ENCODE measurements around the gene SMPD4. TPM values are rescaled to one million over a fixed set of nuclear protein-coding genes. Genes with fewer than 3 reads are reported as not detected.
"Not testable (repeated sequence)": the region's sequence is repeated elsewhere in the genome, so short reads cannot be mapped to it uniquely, and the experiment has no call there.

SMPD4 gene
- total RNA-seq = 10 to 100 TPM; 14.4 to 23.8 TPM
- polyA plus RNA-seq (ENCODE audit: insufficient read length in 2 of 2) = 10 to 100 TPM; 56.0 to 60.6 TPM
- long read RNA-seq, donor 1, full-length matches to known transcripts = 3 of 3 reads
- long read RNA-seq, donor 1, partial matches to known transcripts = 0 of 3 reads
- long read RNA-seq, donor 1, other reads (novel, unspliced or antisense) = 0 of 3 reads
- long read RNA-seq, donor 2, partial matches to known transcripts = 0 of 2 reads
- long read RNA-seq, donor 2, other reads (novel, unspliced or antisense) = 0 of 2 reads
- long read RNA-seq, donor 3, partial matches to known transcripts = 0 of 2 reads
- long read RNA-seq, donor 3, other reads (novel, unspliced or antisense) = 0 of 2 reads
- long read RNA-seq, donor 4, partial matches to known transcripts = 0 of 1 reads
- long read RNA-seq, donor 4, other reads (novel, unspliced or antisense) = 0 of 1 reads

GRCh38 chr2:130181325-130181879, at the start of gene SMPD4:
TSS of gene SMPD4 (minus strand) at chr2:130181602. CDS start at chr2:130176592, 5,010 bp downstream.
- no peaks in the 10 kb centered on the region for H3K9me3 ChIP-seq (ENCODE audit: control insufficient read depth, insufficient read depth, low read length)
- DNase-seq (ENCODE audit: low read depth in 4 of 6, low spot score in 6 of 6) = peak; percentile 86 to 100 (median 94)
- peaks cover 31% of the 10 kb centered on the region for H3K4me1 ChIP-seq (ENCODE audit: control insufficient read depth, insufficient read depth, low read length)
- WGBS (ENCODE audit: insufficient coverage) = 0% methylated on average over 55 of the region's 55 CpGs
- H3K36me3 ChIP-seq (ENCODE audit: control insufficient read depth, insufficient read depth, low read length) = peaks cover 30% of the 10 kb centered on the region
- H3K4me3 ChIP-seq (ENCODE audit: low read depth, low read length) = peak within 1 kb of the TSS; percentile 82
- H3K27me3 ChIP-seq (ENCODE audit: control insufficient read depth, insufficient read depth, low read length) = no peaks in the 10 kb centered on the region
- H3K27ac ChIP-seq (ENCODE audit: low read depth, low read length) = peak within 1 kb of the TSS; percentile 91

DNA sequence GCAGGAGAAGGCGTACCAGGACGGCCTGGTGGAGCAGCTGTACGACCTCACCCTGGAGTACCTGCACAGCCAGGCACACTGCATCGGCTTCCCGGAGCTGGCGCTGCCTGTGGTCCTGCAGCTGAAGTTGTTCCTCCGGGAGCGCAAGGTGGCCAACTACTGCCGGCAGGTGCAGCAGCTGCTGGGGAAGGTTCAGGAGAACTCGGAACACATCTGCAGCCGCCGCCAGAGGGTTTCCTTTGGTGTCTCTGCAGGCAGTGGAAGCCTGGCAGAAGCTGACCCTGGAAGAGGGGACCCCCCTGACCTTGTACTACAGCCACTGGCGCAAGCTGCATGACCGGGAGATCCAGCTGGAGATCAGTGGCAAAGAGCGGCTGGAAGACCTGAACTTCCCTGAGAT, 49.5 kb upstream of the SMPD4 start:
- DNase-seq (ENCODE audit: low read depth in 4 of 6, low spot score in 6 of 6); H3K27me3 ChIP-seq (ENCODE audit: control insufficient read depth, insufficient read depth, low read length); H3K36me3 ChIP-seq (ENCODE audit: control insufficient read depth, insufficient read depth, low read length); H3K9me3 ChIP-seq (ENCODE audit: control insufficient read depth, insufficient read depth, low read length); H3K4me3 ChIP-seq (ENCODE audit: low read depth, low read length); H3K27ac ChIP-seq (ENCODE audit: low read depth, low read length); H3K4me1 ChIP-seq (ENCODE audit: control insufficient read depth, insufficient read depth, low read length): not testable (repeated sequence)
- 99% methylated on average over 10 of the region's 15 CpGs for WGBS (ENCODE audit: insufficient coverage)

DNA sequence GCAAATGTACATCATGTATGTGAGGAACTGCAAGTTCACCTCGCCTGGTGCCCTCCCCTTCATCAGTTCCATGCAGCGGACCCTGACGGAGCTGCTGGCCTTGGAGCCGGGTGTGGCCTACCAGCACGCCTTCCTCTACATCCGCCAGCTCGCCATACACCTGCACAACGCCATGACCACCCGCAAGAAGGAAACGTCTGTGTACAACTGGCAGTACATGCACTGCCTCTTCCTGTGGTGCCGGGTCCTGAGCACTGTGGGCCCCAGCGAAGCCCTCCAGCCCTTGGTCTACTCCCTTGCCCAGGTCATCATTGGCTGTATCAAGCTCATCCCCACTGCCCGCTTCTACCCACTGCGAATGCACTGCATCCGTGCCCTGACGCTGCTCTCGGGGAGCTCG, 49.0 kb upstream of the SMPD4 start:
- not testable (repeated sequence) for H3K27ac ChIP-seq (ENCODE audit: low read depth, low read length); H3K4me1 ChIP-seq (ENCODE audit: control insufficient read depth, insufficient read depth, low read length); H3K36me3 ChIP-seq (ENCODE audit: control insufficient read depth, insufficient read depth, low read length); DNase-seq (ENCODE audit: low read depth in 4 of 6, low spot score in 6 of 6); H3K9me3 ChIP-seq (ENCODE audit: control insufficient read depth, insufficient read depth, low read length); H3K27me3 ChIP-seq (ENCODE audit: control insufficient read depth, insufficient read depth, low read length); H3K4me3 ChIP-seq (ENCODE audit: low read depth, low read length)
- WGBS (ENCODE audit: insufficient coverage) = 95% methylated on average over 12 of the region's 18 CpGs

DNA sequence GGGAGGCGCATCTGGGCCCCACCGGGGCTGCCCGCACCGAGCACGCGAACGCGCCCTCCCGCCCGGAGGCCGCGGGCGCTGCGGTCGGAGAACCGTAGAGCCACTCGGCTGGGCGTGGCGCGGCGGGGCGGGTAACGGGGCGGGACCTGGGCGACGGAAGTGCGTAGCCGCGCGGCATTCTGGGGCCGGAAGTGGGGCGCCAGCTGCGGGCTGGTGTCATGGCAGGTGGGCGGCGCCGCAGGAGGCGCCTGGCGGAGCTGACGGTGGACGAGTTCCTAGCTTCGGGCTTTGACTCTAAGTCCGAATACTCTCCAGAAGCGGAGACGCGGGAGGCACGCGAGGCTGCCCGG, 47.7 kb upstream of the SMPD4 start:
- H3K27me3 ChIP-seq (ENCODE audit: control insufficient read depth, insufficient read depth, low read length); H3K27ac ChIP-seq (ENCODE audit: low read depth, low read length); H3K9me3 ChIP-seq (ENCODE audit: control insufficient read depth, insufficient read depth, low read length); H3K4me1 ChIP-seq (ENCODE audit: control insufficient read depth, insufficient read depth, low read length); H3K36me3 ChIP-seq (ENCODE audit: control insufficient read depth, insufficient read depth, low read length); H3K4me3 ChIP-seq (ENCODE audit: low read depth, low read length): not testable (repeated sequence)
- peak in 1 of 6 donors; percentile 62 for DNase-seq (ENCODE audit: low read depth in 4 of 6, low spot score in 6 of 6)
- WGBS (ENCODE audit: insufficient coverage) = 34% methylated on average over 43 of the region's 48 CpGs

- not testable (repeated sequence) for H3K4me3 ChIP-seq (ENCODE audit: low read depth, low read length); H3K4me1 ChIP-seq (ENCODE audit: control insufficient read depth, insufficient read depth, low read length); H3K27ac ChIP-seq (ENCODE audit: low read depth, low read length); H3K27me3 ChIP-seq (ENCODE audit: control insufficient read depth, insufficient read depth, low read length); DNase-seq (ENCODE audit: low read depth in 4 of 6, low spot score in 6 of 6); H3K36me3 ChIP-seq (ENCODE audit: control insufficient read depth, insufficient read depth, low read length); H3K9me3 ChIP-seq (ENCODE audit: control insufficient read depth, insufficient read depth, low read length)
- WGBS (ENCODE audit: insufficient coverage) = 82% methylated on average over 64 of the region's 69 CpGs
Measured at GRCh38 chr2:130228467-130229160, 47.2 kb upstream of the SMPD4 start.

- H3K4me3 ChIP-seq (ENCODE audit: low read depth, low read length); H3K4me1 ChIP-seq (ENCODE audit: control insufficient read depth, insufficient read depth, low read length); H3K36me3 ChIP-seq (ENCODE audit: control insufficient read depth, insufficient read depth, low read length); H3K27ac ChIP-seq (ENCODE audit: low read depth, low read length); DNase-seq (ENCODE audit: low read depth in 4 of 6, low spot score in 6 of 6); H3K9me3 ChIP-seq (ENCODE audit: control insufficient read depth, insufficient read depth, low read length); H3K27me3 ChIP-seq (ENCODE audit: control insufficient read depth, insufficient read depth, low read length): not testable (repeated sequence)
- 91% methylated on average over 8 of the region's 21 CpGs for WGBS (ENCODE audit: insufficient coverage)
Measured at GRCh38 chr2:130228005-130228404, 46.6 kb upstream of the SMPD4 start.

GRCh38 chr2:130222523-130222922, 41.1 kb upstream of the SMPD4 start:
- not testable (repeated sequence) for H3K27ac ChIP-seq (ENCODE audit: low read depth, low read length); H3K27me3 ChIP-seq (ENCODE audit: control insufficient read depth, insufficient read depth, low read length); H3K4me1 ChIP-seq (ENCODE audit: control insufficient read depth, insufficient read depth, low read length); H3K4me3 ChIP-seq (ENCODE audit: low read depth, low read length); H3K36me3 ChIP-seq (ENCODE audit: control insufficient read depth, insufficient read depth, low read length); H3K9me3 ChIP-seq (ENCODE audit: control insufficient read depth, insufficient read depth, low read length)
- DNase-seq (ENCODE audit: low read depth in 4 of 6, low spot score in 6 of 6) = peak in 1 of 6 donors; percentile 49
- no CpG with 5 or more reads among the region's 4 CpGs for WGBS (ENCODE audit: insufficient coverage)

DNA sequence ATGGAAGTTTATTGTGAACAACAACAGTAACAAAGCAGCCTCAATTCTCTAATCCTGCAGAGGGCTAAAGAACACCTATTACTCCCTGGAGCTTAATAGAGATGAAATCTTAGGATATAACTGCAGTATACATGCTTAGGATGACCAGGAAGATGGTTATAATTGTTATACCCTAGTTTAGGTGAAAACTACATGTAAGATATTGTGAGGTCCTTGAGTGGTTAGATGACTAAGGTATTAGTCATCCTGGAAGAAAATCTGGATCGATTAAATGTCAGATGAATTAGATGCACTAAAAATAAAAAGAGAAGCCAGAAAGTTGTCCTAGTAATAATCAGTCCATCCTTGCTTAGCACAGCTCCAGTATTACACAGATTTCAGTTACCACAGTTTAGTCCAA, 39.1 kb upstream of the SMPD4 start:
- not testable (repeated sequence) for DNase-seq (ENCODE audit: low read depth in 4 of 6, low spot score in 6 of 6); H3K27me3 ChIP-seq (ENCODE audit: control insufficient read depth, insufficient read depth, low read length); H3K9me3 ChIP-seq (ENCODE audit: control insufficient read depth, insufficient read depth, low read length); H3K27ac ChIP-seq (ENCODE audit: low read depth, low read length); H3K4me3 ChIP-seq (ENCODE audit: low read depth, low read length); H3K36me3 ChIP-seq (ENCODE audit: control insufficient read depth, insufficient read depth, low read length); H3K4me1 ChIP-seq (ENCODE audit: control insufficient read depth, insufficient read depth, low read length)
- WGBS (ENCODE audit: insufficient coverage) = no CpG with 5 or more reads among the region's 1 CpG

DNA sequence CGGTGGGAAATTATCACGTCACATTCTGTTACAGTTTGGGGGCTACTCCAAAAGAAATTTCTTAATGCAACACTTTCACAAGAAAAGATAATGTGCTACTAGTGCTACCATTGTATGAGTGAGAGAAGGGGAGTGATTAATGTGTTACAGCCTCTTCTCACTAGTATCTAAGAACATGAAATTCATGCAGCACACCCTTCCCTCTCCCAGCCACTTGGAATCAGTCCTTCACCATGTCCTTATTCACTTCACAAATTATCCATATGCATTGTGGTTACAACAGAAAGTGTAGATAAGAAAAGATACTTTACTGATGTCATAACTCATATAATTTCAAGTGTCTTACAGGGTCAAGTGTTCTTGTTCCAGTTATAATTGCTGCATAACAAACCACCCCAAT, 37.7 kb upstream of the SMPD4 start:
- H3K4me1 ChIP-seq (ENCODE audit: control insufficient read depth, insufficient read depth, low read length); H3K4me3 ChIP-seq (ENCODE audit: low read depth, low read length); H3K9me3 ChIP-seq (ENCODE audit: control insufficient read depth, insufficient read depth, low read length); DNase-seq (ENCODE audit: low read depth in 4 of 6, low spot score in 6 of 6); H3K27me3 ChIP-seq (ENCODE audit: control insufficient read depth, insufficient read depth, low read length); H3K36me3 ChIP-seq (ENCODE audit: control insufficient read depth, insufficient read depth, low read length); H3K27ac ChIP-seq (ENCODE audit: low read depth, low read length): not testable (repeated sequence)
- WGBS (ENCODE audit: insufficient coverage) = no CpG with 5 or more reads among the region's 2 CpGs

DNA sequence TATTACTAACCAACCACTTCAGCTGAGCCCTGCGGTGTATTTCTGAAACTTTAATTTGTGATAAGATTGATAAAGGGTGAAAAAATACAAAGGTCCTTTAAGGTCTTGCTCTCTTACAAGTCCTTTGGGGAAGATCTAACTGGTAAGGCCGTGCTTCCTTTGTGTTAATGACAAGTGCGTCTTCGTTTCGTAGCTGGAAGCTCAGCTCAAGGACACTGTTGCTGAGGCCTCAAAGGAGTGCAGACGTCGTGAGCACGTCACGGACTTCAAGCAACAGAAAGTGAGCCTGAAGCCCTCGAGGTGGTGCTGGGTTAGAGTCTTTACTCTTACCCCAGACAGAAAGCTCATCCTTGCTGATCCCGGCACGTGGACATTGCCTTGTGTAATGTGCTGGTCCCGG, 25.6 kb upstream of the SMPD4 start:
- not testable (repeated sequence) for H3K27me3 ChIP-seq (ENCODE audit: control insufficient read depth, insufficient read depth, low read length); DNase-seq (ENCODE audit: low read depth in 4 of 6, low spot score in 6 of 6); H3K36me3 ChIP-seq (ENCODE audit: control insufficient read depth, insufficient read depth, low read length); H3K4me3 ChIP-seq (ENCODE audit: low read depth, low read length); H3K9me3 ChIP-seq (ENCODE audit: control insufficient read depth, insufficient read depth, low read length); H3K27ac ChIP-seq (ENCODE audit: low read depth, low read length); H3K4me1 ChIP-seq (ENCODE audit: control insufficient read depth, insufficient read depth, low read length)
- WGBS (ENCODE audit: insufficient coverage) = no CpG with 5 or more reads among the region's 13 CpGs
